Cardiac fibroblast (primary cell): Measurements from ENCODE around the gene PIGN.

ENCODE experiments used
- DNase-seq, 2 donors: peaks; one replicate each; pipeline versions ENCODE4 v3.0.0 to v3.0.0-alpha.2; 2010; ENCODE audit warnings: low read depth in 2 of 2
- H3K4me3 ChIP-seq, 2 donors: replicated peaks in 1 of 2; 1 replicate in 1 of 2; 2 replicates in 1 of 2; pipeline ENCODE4 v1.5.1; 2011; ENCODE audit warnings: low read depth in 2 of 2, low read length in 2 of 2, mild to moderate bottlenecking in 2 of 2, moderate library complexity in 1 of 2
- CTCF ChIP-seq: IDR thresholded peaks from one replicate; pipeline ENCODE4 v1.5.1; 2011; ENCODE audit warnings: low read depth, mild to moderate bottlenecking, low read length, inconsistent platforms

PIGN gene

GRCh38 chr18:62186774-62187542, at the start of gene PIGN, which contains the start of gene RELCH:
PIGN (minus strand) TSS chr18:62187056; CDS start chr18:62161353, 25,703 bp downstream.
RELCH (plus strand) TSS chr18:62187255; CDS start chr18:62187506, 251 bp downstream.
- TF ChIP-seq CTCF = no peak
- peak; percentile 99 for DNase-seq
- H3K4me3 ChIP-seq = peak within 1 kb of the TSS; percentile 97 to 99

- DNase-seq = no peak
- no peak overlapping the region for H3K4me3 ChIP-seq
- TF ChIP-seq CTCF = no peak
Measured at GRCh38 chr18:62236252-62236651, 49.4 kb upstream of the PIGN start.

- DNase-seq = no peak
Measured at GRCh38 chr18:62226047-62226446, 39.2 kb upstream of the PIGN start.

GRCh38 chr18:62224229-62224628, 37.4 kb upstream of the PIGN start:
- no peak for DNase-seq
- no peak for TF ChIP-seq CTCF
- no peak overlapping the region for H3K4me3 ChIP-seq

More at GRCh38 chr18:62226047-62226446, 39.2 kb upstream of the PIGN start:
- TF ChIP-seq CTCF = no peak
- H3K4me3 ChIP-seq = no peak overlapping the region

GRCh38 chr18:62214790-62215189, 27.9 kb upstream of the PIGN start:
- no peak for TF ChIP-seq CTCF
- no peak for DNase-seq
- H3K4me3 ChIP-seq = no peak overlapping the region

GRCh38 chr18:62211325-62211828, 24.5 kb upstream of the PIGN start:
- H3K4me3 ChIP-seq = no peak overlapping the region
- no peak for TF ChIP-seq CTCF
- DNase-seq = no peak
